ENCODE data around the gene TNK1. TPM values are rescaled to one million over a fixed set of nuclear protein-coding genes. Genes with fewer than 3 reads are reported as not detected.

Gene TNK1
- total and polyA plus RNA-seq, 9 of the 15 experiments (the other 6 are each of a cell fraction or from before 2014, with no cell fraction given), result 0.28 to 5.2 (median 2.1) TPM

DNA sequence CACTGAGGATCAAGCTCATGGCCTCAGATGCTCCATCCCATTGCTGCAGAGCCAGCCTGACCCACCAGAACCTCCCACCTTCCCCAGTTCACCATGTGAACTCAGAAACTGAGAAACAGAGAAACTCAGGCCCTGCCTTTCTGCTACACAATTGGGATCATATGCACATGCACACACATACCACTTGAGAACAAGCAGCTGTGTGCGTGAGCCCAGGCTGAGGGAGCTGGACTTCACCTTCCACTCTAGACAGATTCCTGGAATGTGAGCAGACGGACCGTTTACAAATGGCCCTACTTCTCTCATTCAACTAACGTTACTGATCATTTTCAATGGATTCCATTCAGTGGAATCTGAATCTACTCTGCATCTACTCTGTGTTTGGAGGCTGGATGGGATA, 42.8 kb downstream of the TNK1 start:
- H3K9ac ChIP-seq (ENCODE audit: insufficient read depth in 1 of 2, low read depth in 2 of 2, low read length in 2 of 2), result no peak overlapping the region; a peak in 1 of 4 replicates
- TF ChIP-seq NFIC (IDR thresholded peaks at IDR 0.05) (no peak), TSC22D4 (tag; IDR thresholded peaks at IDR 0.05) (no peak), TAF9B (IDR thresholded peaks at IDR 0.05; ENCODE audit: partially characterized antibody) (no peak), SRSF3 (IDR thresholded peaks at IDR 0.05; ENCODE audit: insufficient read depth, low read length) (no peak), KDM5B (IDR thresholded peaks at IDR 0.05; ENCODE audit: insufficient replicate concordance, low read depth, low read length) (no peak), ILK (tag; IDR thresholded peaks at IDR 0.05; ENCODE audit: borderline replicate concordance, low read depth) (no peak)
- TF ChIP-seq, protein P1, sequence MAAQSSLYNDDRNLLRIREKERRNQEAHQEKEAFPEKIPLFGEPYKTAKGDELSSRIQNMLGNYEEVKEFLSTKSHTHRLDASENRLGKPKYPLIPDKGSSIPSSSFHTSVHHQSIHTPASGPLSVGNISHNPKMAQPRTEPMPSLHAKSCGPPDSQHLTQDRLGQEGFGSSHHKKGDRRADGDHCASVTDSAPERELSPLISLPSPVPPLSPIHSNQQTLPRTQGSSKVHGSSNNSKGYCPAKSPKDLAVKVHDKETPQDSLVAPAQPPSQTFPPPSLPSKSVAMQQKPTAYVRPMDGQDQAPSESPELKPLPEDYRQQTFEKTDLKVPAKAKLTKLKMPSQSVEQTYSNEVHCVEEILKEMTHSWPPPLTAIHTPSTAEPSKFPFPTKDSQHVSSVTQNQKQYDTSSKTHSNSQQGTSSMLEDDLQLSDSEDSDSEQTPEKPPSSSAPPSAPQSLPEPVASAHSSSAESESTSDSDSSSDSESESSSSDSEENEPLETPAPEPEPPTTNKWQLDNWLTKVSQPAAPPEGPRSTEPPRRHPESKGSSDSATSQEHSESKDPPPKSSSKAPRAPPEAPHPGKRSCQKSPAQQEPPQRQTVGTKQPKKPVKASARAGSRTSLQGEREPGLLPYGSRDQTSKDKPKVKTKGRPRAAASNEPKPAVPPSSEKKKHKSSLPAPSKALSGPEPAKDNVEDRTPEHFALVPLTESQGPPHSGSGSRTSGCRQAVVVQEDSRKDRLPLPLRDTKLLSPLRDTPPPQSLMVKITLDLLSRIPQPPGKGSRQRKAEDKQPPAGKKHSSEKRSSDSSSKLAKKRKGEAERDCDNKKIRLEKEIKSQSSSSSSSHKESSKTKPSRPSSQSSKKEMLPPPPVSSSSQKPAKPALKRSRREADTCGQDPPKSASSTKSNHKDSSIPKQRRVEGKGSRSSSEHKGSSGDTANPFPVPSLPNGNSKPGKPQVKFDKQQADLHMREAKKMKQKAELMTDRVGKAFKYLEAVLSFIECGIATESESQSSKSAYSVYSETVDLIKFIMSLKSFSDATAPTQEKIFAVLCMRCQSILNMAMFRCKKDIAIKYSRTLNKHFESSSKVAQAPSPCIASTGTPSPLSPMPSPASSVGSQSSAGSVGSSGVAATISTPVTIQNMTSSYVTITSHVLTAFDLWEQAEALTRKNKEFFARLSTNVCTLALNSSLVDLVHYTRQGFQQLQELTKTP (IDR thresholded peaks at IDR 0.05; ENCODE audit: low read depth in 1 of 2, partially characterized antibody in 2 of 2), result no peak
- TF ChIP-seq, protein P2, sequence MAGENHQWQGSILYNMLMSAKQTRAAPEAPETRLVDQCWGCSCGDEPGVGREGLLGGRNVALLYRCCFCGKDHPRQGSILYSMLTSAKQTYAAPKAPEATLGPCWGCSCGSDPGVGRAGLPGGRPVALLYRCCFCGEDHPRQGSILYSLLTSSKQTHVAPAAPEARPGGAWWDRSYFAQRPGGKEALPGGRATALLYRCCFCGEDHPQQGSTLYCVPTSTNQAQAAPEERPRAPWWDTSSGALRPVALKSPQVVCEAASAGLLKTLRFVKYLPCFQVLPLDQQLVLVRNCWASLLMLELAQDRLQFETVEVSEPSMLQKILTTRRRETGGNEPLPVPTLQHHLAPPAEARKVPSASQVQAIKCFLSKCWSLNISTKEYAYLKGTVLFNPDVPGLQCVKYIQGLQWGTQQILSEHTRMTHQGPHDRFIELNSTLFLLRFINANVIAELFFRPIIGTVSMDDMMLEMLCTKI (IDR thresholded peaks at IDR 0.05; ENCODE audit: partially characterized antibody), result no peak
- ChIA-PET CTCF (ENCODE audit: low intra/inter-chr PET ratio) (no interaction called here), POLR2A (interaction anchor here (0.5 to 0.8 kb wide), 2 partner anchors 16 to 402 kb away, joined by 3 to 4 read pairs; partner anchors contain the start of gene NLGN2)
- H3K4me1 ChIP-seq (replicated peaks in 1 of 2; ENCODE audit: control insufficient read depth in 2 of 2, insufficient read depth in 2 of 2, low read length in 2 of 2), result peaks cover 0 to 18% of the 10 kb centered on the region in 2 experiments; a peak in 2 of 5 replicates
- DNase-seq (ENCODE audit: extremely low read depth in 1 of 4, low spot score in 3 of 4), result no peak
- no peaks in the 10 kb centered on the region for H3K79me2 ChIP-seq (ENCODE audit: control insufficient read depth, insufficient read depth, low read length)
- no peaks in the 10 kb centered on the region for H3K9me3 ChIP-seq (replicated peaks; ENCODE audit: control insufficient read depth, insufficient read depth, low read depth, low read length)
- H2AFZ ChIP-seq (ENCODE audit: low read depth, low read length), result no peak overlapping the region
- H3K4me3 ChIP-seq, result no peak overlapping the region
- H3K27me3 ChIP-seq (ENCODE audit: control insufficient read depth in 2 of 2, insufficient read depth in 2 of 2, low read length in 2 of 2), result no peaks in the 10 kb centered on the region
- FAIRE-seq, result peak; percentile 44
- no peak for ATAC-seq
- H4K20me1 ChIP-seq (replicated peaks; ENCODE audit: control insufficient read depth, insufficient read depth, low read length), result no peaks in the 10 kb centered on the region
- H3K9me1 ChIP-seq (ENCODE audit: control insufficient read depth, insufficient read depth, low read length), result no peaks in the 10 kb centered on the region
- no peak overlapping the region for H3K27ac ChIP-seq (ENCODE audit: extremely low read depth, low read depth, low read length)
- no peaks in the 10 kb centered on the region for H3K36me3 ChIP-seq (ENCODE audit: control insufficient read depth, insufficient read depth, low read length)
- in situ Hi-C loops (cut with MboI), result no loop called here
- H3K4me2 ChIP-seq (ENCODE audit: insufficient read depth, low read length), result no peak overlapping the region
- WGBS (ENCODE audit: insufficient coverage, low coverage, missing lambda C conversion rate), result 34% methylated on average over 4 of the region's 4 CpGs
- intact Hi-C loops (cut with micrococcal nuclease), result no loop called here
- BruUV-seq (replicated peaks), result no TSS peak
